Hindlimb muscle (tissue), 1 donor: ENCODE data around the gene PI4KB. TPM values are rescaled to one million over a fixed set of nuclear protein-coding genes. Genes with fewer than 3 reads are reported as not detected.
"Not testable (repeated sequence)": the region's sequence is repeated elsewhere in the genome, so short reads cannot be mapped to it uniquely, and the experiment has no call there.

Experiments used
- DNase-seq: peaks from one replicate; pipeline ENCODE4 v3.0.0-alpha.2; 2013
- polyA plus RNA-seq: library from polyadenylated mRNA; unstranded; fragments of 120-200 nt; gene quantifications from one replicate; pipeline ENCODE4 v1.2.1, GENCODE V29; 2013; ENCODE audit not compliant: insufficient read length

PI4KB gene
- polyA plus RNA-seq, 1 donor, result 56.5 TPM

- not testable (repeated sequence) for DNase-seq
Measured at GRCh38 chr1:151275341-151275740, 51.9 kb downstream of the PI4KB start.

DNA sequence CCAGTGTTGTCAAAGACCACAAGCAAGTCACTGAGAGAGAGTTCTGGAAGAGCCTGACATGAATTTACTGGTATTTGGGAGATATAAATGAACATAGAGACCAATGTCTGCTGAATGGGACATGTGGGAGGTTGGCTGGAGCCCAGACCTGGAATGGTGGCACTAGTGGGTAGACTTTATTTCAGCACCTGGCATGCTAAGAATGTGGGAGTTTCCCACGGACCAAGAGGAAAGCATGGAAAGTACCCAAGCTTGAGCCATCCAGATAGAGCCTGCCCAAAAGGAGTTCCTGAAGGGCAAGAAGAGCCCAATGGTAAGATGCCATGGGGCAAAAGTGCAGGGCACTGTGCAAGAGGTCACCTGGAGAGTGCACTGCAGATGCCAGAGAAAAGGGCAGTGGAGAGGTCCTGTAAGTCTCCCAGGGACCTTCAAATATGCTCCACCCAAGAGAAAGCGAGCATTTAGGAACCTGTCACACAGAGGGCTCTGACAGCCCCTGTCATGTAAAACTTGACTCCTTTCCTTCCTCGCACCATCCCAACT, 53.2 kb downstream of the PI4KB start:
- DNase-seq, result no peak

- DNase-seq, result no peak
Measured at GRCh38 chr1:151267760-151268159, 59.5 kb downstream of the PI4KB start.

GRCh38 chr1:151266821-151267220, 60.4 kb downstream of the PI4KB start:
- no peak for DNase-seq

GRCh38 chr1:151266315-151266714, 60.9 kb downstream of the PI4KB start:
- no peak for DNase-seq

GRCh38 chr1:151265446-151266236, 61.6 kb downstream of the PI4KB start:
- no peak for DNase-seq

DNA sequence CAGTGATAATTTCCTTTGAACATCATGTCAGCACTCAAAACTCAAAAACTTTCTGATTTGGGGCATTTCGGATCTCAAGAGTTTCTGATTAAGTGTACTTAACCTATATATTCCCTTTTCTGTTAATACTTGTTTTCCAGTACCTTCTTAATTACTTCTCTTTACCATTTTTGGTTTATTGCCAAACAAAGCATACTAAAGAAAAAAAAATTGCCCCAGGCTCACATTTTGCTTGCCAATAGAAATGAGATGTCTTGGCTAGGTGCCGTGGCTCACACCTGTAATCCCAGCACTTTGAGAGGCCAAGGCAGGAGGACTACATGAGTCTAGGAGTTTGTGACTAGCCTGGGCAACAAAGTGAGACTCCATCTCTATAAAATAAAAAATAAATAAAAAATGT, 67.9 kb downstream of the PI4KB start:
- DNase-seq, result no peak

GRCh38 chr1:151255381-151255780, 71.8 kb downstream of the PI4KB start:
- DNase-seq, result no peak

DNA sequence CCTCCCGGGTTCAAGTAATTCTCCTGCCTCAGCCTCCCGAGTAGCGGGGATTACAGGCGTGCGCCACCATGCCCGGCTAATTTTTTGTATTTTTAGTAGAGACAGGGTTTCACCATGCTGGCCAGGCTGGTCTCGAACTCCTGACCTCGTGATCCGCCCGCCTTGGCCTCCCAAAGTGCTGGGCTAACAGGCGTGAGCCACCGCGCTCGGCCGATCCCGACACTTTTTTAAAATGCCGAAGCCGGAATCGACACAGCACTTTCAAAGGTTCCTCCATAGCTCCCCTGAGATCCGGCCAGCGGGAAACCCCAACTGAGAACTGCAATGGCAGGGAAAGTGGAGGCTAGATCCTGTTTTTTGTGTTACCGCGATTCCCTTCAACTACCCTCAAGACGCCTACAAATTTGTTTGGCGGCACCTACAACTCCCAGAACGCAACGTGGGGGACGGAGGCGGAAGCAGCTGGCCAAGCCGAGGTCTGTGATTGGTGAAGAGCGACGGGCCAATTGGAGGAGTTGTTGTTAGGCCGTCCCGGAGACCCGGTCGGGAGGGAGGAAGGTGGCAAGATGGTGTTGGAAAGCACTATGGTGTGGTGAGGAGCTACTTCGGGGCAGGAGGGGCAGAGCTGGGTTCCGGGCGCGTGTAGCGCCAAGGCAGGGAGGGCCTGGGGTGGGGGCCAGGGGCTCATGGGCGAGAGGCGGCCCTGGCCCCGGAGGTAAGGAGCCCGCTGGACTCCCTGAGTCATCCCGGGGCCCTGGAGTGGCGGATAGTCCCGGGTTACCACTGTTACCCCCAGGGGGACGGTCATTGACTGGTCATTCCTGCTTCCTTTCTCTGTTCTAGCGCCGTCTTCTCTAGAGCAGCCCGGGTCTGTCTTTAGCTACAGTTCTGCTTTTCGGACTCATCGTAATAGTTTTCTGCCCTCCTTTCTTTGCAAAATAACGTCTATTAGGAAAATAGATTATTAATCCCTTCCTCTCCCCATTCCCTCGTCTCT, 72.7 kb downstream of the PI4KB start, which contains the start of gene PSMD4:
PSMD4 (plus strand) TSS at position 518 of the 997 bp plus-strand sequence; CDS start at position 567, 49 bp downstream.
- peak; percentile 97 for DNase-seq

DNA sequence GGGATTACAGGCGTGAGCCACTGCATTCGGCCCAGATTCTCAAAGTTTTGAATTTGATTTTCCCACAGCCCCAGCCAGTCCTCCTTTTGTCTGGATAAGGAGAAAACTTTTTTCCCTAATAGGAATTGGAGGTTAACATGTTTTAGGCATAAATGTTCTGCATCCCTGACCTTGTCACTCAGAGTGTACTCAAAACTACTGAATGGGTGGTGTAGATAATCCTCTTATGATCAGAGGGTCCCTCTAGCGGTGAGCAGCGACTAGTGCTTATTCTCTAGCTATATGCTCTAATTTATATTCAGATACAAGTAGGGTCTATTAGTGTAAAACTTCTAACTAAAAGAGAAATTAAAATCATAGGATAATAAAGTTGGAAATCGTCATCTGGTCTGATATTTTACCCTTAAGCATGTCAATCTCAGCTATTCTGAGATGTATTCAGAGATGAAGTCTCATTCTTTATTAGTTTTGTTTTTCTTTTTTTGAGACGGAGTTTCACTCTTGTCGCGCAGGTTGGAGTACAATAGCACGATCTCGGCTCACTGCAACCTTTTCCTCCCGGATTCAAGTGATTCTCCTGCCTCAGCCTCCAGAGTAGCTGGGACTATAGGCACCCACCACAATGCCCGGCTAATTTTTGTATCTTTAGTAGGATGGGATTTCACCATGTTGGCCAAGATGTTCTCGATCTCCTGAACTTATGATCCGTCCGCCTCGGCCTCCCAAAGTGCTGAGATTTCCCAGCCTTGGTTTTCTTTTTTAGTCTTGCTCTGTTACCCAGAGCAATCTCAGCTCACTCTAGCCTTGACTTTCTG, 75.4 kb downstream of the PI4KB start:
- DNase-seq, result peak; percentile 58

DNA sequence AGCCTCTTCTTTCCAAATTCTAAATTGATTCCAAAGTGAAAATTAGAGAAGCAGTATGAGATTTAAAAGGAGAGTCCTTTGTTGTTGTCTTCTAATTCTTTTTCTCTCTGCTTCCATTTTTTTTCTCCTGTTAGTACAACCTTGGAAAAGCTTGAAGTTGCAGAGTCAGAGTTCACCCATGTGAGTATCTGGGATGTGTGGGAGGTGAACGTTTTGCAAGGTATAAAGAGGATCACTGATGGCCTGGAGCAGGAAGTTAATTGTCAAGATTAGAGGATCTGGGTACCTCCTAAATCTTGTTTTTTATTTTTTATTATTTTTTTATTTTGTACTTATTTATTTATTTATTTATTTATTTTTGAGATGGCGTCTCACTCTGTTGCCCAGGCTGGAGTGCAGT, 80.4 kb downstream of the PI4KB start:
- DNase-seq, result no peak

GRCh38 chr1:151243683-151244216, 83.5 kb downstream of the PI4KB start:
- no peak for DNase-seq

GRCh38 chr1:151242442-151242841, 84.8 kb downstream of the PI4KB start:
- no peak for DNase-seq

Other genes with a start within 250 kb of the PI4KB start
- gene SEMA6C, start 180.8 kb downstream of the PI4KB start, polyA plus RNA-seq, result 120 TPM
- gene TNFAIP8L2, start 170.8 kb downstream of the PI4KB start, polyA plus RNA-seq, result 2.5 TPM
- gene LYSMD1, start 161.5 kb downstream of the PI4KB start, polyA plus RNA-seq, result 12.2 TPM
- gene SCNM1, start 161.3 kb downstream of the PI4KB start, polyA plus RNA-seq, result 36.7 TPM
- 27.4 TPM for gene TMOD4, start 151.4 kb downstream of the PI4KB start, polyA plus RNA-seq
- 45.4 TPM for gene VPS72, start 137.2 kb downstream of the PI4KB start, polyA plus RNA-seq
- 43.5 TPM for gene PIP5K1A, start 128.9 kb downstream of the PI4KB start, polyA plus RNA-seq
- gene PSMD4, start 72.7 kb downstream of the PI4KB start, polyA plus RNA-seq, result 121 TPM
- gene ZNF687, start 45.1 kb downstream of the PI4KB start, polyA plus RNA-seq, result 13.5 TPM
- 24.0 TPM for gene RFX5, start 19.8 kb upstream of the PI4KB start, polyA plus RNA-seq
- gene SELENBP1, start 45.3 kb upstream of the PI4KB start, polyA plus RNA-seq, result 35.2 TPM
- gene PSMB4, start 72.2 kb upstream of the PI4KB start, polyA plus RNA-seq, result 142 TPM
- 69.3 TPM for gene POGZ, start 132.1 kb upstream of the PI4KB start, polyA plus RNA-seq
- gene CGN, start 184.0 kb upstream of the PI4KB start, polyA plus RNA-seq, result 0.58 TPM
- 8.8 TPM for gene TUFT1, start 212.9 kb upstream of the PI4KB start, polyA plus RNA-seq